HG02642 (cell line): Measurements from ENCODE around the gene PLEKHD1.
"Not testable (repeated sequence)": the region's sequence is repeated elsewhere in the genome, so short reads cannot be mapped to it uniquely, and the experiment has no call there.

Experiments
- ATAC-seq: cut with Tn5 transposase; IDR thresholded peaks from one replicate; pipeline ENCODE4 v1.9.1; 2021; ENCODE audit warnings: mild to moderate bottlenecking; ENCODE audit not compliant: unreplicated experiment, poor library complexity

The PLEKHD1 gene

DNA sequence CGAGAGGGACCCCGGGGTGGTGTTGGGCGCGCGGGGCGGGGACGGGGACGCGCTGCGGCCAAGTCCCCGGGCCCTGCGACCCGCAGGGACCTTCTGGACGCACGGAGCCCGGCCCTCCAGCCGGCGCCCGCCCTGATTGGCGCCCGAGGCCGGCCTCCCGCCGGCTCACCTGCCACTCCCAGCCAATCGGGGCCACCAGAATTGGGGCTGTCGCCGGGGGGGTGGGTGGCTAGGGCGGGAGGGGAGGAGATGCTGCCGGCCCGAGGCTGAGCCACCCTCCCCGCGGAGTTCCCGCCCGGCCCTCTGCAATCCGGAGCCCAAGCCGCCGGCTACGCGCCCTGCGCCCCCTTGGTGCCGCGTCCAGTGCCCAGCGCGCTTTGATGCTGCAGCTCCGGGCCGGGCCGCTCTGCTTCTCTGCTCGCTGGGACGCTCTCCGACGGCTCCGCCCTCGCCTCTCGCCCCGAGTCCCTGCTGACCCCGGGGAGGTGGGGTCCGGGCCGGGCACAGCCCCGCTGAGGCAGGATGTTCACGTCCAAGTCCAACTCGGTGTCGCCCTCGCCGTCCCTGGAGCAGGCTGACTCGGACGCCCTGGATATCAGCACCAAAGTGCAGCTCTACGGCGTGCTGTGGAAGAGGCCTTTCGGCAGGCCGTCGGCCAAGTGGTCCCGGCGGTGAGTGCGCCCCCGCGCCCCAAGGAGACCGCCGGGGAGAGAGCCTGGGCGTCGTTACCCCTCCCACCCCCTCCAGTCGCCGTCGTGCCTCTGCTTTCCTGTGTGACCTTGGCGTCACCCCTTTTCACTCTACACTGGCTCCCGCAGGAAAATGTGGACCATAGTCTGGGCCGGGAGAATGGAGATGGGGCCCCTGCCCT, at the start of gene PLEKHD1:
PLEKHD1 (plus strand) TSS at position 285 of the 871 bp plus-strand sequence; CDS start at position 523, 238 bp downstream.
- ATAC-seq, result no peak

DNA sequence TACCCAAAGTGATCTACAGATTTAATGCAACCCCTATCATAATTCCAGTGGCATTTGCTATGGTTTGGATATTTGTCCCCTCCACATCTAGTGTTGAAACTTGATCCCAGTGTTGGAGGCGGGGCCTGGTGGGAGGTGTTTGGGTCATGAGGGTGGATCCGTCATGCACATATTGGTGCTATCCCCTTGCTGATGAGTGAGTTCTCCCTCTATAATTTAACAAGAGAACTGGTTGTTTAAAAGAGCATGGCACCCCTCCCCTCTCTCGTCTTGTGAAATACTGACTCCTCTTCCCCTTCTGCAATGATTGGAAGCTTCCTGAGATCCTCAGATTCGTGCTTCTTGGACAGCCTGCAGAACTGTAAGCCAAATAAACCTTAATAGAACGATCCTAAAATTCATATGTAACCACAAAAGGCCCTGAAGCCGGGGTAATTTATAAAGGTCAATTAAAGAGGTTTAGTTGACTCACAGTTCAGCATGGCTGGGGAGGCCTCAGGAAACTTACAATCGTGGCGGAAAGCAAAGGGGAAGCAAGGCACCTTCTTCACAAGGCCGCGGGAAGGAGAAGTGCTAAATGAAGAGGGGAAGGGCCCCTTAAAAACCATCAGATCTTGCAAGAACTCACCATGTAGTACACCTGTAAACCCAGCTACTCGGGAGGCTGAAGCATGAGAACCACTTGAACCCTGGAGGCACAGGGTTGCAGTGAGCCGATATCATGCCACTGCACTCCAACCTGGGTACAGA, 44.8 kb upstream of the PLEKHD1 start:
- ATAC-seq, result no peak

DNA sequence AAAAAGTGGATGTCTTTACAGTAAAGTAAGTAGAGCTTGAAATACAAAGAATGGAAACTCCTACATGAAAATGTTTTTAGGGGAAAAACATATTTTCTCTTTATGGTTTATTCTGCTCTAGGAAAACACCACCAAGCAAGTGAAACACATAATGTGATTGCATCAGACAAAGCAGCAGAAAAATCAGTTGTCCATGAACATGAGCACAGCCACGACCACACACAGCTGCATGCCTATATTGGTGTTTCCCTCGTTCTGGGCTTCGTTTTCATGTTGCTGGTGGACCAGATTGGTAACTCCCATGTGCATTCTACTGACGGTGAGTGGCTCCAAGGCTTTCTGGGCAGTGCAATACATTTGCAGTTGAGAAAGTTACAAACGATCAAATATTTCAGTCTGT, 42.6 kb upstream of the PLEKHD1 start:
- peak; percentile 81 for ATAC-seq

- no peak for ATAC-seq
Measured at GRCh38 chr14:69443296-69443805, 41.2 kb upstream of the PLEKHD1 start.

GRCh38 chr14:69449216-69449615, 35.3 kb upstream of the PLEKHD1 start:
- no peak for ATAC-seq

- ATAC-seq, result no peak
Measured at GRCh38 chr14:69451941-69452340, 32.6 kb upstream of the PLEKHD1 start.

DNA sequence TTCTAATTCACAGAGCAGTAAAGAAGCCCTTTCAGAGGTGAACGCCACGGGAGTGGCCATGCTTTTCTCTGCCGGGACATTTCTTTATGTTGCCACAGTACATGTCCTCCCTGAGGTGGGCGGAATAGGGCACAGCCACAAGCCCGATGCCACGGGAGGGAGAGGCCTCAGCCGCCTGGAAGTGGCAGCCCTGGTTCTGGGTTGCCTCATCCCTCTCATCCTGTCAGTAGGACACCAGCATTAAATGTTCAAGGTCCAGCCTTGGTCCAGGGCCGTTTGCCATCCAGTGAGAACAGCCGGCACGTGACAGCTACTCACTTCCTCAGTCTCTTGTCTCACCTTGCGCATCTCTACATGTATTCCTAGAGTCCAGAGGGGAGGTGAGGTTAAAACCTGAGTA, 26.2 kb upstream of the PLEKHD1 start:
- no peak for ATAC-seq

- no peak for ATAC-seq
Measured at GRCh38 chr14:69459122-69459521, 25.4 kb upstream of the PLEKHD1 start.

- peak; percentile 51 for ATAC-seq
Measured at GRCh38 chr14:69460093-69460701, 24.3 kb upstream of the PLEKHD1 start.

DNA sequence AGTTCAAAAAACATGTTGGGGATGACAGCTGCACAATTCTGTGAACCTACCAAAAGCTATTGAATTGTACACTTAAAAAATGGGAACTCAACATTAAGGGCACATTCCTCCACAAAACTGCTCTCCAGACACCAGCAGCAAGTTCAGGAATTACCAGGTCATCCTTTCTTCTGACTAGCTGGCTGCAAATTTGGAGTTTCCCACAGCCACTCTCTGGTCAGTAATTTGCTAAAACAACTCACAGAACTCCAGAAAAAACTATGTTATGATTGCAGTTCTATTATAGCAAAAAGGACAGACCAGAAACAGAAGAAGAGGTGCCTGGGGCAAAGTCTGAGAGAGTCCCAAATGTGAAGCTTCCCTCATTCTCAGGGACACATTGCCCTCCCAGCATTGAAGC, 20.1 kb upstream of the PLEKHD1 start:
- ATAC-seq, result no peak

GRCh38 chr14:69464829-69465228, 19.7 kb upstream of the PLEKHD1 start:
- no peak for ATAC-seq

- ATAC-seq, result no peak
Measured at GRCh38 chr14:69468949-69469348, 15.6 kb upstream of the PLEKHD1 start.

- ATAC-seq, result no peak
Measured at GRCh38 chr14:69471436-69471835, 13.1 kb upstream of the PLEKHD1 start.

- ATAC-seq, result no peak
Measured at GRCh38 chr14:69471916-69472315, 12.6 kb upstream of the PLEKHD1 start.

GRCh38 chr14:69473260-69473659, 11.3 kb upstream of the PLEKHD1 start:
- ATAC-seq, result no peak

DNA sequence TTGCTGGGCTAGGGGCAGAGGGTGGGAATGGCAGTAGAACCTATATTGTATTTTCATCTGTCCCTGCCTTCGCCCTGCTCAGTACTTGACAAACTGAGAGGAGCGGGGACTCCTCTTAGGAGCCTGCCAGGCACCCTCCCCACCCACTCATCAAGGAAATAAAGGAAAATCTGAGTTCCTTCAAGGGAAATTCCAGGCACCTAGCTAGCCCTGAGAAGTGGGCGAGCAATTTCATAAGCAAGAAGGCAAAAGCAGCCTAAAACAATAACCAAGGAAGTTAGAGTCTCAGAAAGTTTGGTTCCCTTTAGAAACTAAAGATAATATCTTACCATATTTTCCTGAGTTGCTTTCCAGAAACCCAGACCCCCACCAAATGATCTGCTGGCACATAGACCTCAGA, 10.6 kb upstream of the PLEKHD1 start:
- no peak for ATAC-seq

DNA sequence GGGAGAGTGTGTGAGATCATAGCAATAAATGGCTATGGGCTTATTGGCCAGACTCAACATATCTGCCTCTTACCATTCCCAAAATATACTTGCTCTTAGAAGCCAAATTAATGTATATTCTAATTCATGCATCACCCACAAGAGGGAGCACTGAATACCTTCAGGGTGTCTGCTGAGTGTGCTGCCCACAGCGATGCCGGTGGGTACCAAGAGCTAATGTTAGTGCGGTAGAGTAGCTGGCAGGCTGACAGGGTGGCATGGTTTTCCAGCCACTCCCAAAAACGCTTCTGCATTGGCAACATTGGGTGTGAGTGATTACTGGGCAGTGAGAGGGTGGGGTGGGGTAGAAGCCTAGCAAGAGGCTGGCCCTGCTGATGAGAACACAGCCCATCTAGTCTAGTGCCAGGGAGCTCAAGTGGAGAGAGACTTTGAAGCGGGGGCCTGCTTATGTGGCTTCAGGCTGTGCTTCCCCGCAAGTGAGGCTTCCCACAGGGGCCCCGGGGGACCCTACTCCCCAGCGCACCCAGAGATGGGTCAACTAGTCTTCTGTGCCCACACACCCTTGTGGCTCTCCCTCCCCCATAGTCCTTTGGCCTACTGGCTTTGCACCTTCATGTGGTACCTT, 9.2 kb upstream of the PLEKHD1 start:
- no peak for ATAC-seq

GRCh38 chr14:69476824-69477450, 7.6 kb upstream of the PLEKHD1 start:
- not testable (repeated sequence) for ATAC-seq

GRCh38 chr14:69478055-69478454, 6.5 kb upstream of the PLEKHD1 start:
- ATAC-seq, result not testable (repeated sequence)

- ATAC-seq, result no peak
Measured at GRCh38 chr14:69479696-69480095, 4.8 kb upstream of the PLEKHD1 start.
